Measurements from ENCODE around the gene USP32.
A peak's percentile ranks its signal among the peaks of the same experiment; 100 is the strongest.

The USP32 gene

DNA sequence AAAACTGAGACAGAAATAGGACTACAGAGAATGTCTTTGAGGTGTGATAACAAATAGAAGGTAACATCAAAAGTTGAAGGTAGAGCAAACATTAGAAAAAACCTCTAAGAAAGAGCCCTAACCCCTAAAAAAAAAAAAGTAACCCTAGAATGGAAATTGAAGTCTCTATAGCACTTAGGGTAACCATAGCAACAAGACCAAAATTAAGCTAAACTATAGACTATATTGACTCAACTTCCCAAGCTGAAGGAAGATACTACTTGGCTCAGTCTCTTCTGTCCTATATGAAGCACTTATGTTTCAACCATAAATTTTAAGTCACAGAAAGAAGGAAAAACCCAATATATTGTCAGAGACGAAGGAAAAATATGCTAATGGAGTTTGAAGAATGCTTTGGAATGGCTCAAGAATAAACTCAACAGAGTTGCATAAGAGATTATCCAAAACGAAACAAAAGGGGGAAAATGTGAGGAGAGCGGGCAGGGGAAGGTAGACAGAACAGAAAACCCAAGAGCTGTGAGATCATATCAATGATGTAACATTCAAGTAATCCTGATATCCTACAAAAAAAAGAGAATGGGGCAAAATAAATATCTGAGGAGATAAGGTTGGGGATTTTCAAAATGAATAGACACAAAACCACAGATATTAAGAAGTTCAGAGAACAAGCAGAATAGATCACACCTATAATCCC lies 88.4 kb downstream of the USP32 start:
- DNase-seq (ENCODE audit: low spot score) (no peak), FAIRE-seq (peak; percentile 72)

DNA sequence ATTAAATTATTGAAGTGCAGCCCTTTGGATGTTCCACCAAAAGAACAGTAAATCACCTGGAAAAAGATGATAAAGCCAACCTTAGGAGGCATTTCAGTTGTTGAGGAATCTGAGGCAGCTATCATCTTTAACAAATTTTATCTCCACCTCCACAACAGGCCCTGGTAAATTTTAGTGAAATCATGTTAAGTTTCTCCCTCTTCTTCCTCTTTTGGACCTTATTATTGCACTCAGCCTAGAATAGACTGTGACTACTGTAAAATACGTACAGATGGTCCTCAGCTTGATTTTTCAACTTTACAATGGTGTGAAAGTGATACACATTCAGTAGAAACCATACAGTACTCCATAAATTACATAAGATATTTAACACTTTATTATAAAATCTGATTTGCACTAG lies 90.3 kb downstream of the USP32 start:
- FAIRE-seq (no peak), DNase-seq (ENCODE audit: low spot score) (no peak)

DNA sequence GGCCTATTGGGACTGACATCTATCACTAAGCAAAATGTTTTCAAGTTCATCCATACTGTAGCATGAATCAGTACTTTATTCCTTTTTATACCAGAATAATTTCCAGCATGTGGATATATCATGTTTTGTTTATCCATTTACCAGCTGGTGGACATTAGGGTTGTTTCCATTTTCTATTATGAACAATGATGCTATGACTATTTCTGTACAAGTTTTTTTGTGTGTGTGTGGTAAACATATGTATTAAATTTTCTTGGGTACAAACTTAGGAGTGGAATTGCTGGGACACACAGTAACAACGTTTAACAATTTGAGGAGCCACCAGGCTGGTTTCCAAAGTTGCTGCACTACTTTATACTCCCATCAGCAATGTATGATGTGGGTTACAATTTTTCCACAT lies 91.0 kb downstream of the USP32 start:
- DNase-seq (ENCODE audit: low spot score) (no peak), FAIRE-seq (no peak)

DNA sequence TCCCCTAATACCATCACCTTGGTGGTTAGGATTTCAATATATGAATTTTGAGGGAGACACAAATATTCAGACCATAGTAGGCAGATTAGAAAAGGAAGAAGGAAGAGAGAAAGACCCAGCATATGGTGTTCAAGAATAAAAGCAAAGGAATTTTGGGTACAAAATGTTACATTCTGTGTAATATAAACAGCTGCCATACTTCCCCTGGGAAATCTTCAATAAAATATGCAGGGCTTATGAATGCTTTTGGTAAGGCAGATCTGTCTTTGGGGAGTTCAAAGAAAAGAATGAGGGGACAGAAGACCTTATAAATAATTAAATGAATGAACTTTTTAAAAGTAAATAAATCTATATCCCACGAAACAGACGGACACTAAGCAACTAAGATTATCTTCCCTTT lies 91.9 kb downstream of the USP32 start:
- no peak for FAIRE-seq

DNA sequence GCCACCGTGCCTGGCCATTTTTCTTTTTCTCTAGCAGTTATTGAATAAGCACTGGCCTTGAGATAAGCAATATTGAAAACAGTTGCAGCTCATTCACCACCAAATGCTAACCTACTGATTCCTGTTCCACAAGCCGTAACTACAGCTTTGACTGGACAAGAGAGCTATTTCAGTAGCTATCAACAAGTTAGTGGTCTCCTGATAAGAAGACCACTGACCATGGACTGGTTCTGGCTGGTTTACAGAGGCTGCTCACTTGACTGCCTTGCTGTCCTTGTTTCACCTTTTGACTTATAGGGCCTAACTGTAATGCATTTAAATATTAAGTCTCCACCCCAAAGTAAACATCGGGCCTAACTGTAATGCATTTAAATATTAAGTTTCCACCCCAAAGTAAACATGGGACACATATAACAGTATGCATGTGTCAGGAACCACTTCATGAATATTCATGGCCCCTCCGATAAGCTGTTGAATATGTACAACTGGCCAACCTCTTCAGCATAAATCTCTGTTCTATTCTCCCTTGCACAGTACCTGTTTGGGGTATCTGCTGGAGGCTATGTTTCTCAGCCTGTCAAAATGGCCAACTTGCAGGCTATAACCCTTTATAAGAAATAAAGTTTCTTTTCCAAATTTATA lies 94.1 kb downstream of the USP32 start:
- FAIRE-seq (peak; percentile 74), DNase-seq (ENCODE audit: low spot score) (no peak)

More for the DNA sequence above, 91.9 kb downstream of the USP32 start:
- no peak for DNase-seq (ENCODE audit: low spot score)

DNA sequence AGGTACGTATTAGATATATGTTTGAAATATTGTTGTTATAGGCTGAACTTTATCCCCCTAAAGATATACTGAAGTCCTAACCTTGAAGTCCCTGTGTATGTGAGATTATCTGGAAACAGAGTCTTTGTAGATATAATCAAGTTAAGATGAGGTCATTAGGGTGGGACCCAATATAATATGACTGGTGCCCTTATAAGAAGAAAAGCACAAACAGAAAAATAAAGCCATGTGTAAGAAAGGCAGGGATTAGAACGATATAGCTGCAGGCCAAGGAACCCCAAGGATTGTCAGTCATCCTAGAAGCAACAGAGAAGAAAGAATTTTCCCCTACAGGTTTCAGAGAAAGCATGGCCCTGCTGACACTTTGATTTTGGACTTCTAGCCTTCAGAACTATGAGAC lies 95.8 kb downstream of the USP32 start:
- DNase-seq (ENCODE audit: low spot score): no peak
- no peak for FAIRE-seq

DNA sequence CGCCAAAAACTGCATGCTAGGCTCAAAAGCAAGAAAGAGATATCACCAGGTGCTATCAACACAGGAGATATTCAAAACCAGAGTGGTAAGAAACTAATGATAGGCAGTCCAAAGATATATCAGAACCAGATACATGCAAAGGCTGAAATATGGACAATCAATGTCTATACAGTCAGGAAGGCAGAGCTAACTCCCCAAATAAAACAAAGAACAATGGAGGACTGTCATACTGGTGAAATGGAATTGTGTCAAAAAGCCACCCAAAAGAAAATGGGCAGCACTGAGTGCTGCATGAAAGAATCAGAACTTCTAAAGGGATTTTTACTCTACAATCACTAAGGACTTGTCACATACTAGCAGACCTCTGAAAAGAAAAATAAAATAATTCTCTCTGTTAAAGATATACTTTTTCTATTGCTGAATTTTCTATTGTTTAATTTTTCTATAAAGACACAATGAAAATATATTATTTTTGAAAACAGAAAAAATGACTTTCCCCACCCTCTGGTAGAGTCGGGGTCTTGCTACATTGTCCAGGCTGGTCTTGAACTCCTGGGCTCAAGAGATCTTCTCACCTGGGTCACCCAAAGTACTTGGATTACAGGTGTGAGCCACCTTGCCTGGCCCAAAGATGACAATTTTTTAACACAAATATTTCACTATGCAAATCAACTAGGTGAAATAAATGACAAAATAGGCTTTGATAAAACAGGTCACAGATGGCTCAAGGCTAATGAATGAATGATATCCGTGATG lies 98.2 kb downstream of the USP32 start:
- FAIRE-seq (no peak), DNase-seq (ENCODE audit: low spot score) (no peak)

DNA sequence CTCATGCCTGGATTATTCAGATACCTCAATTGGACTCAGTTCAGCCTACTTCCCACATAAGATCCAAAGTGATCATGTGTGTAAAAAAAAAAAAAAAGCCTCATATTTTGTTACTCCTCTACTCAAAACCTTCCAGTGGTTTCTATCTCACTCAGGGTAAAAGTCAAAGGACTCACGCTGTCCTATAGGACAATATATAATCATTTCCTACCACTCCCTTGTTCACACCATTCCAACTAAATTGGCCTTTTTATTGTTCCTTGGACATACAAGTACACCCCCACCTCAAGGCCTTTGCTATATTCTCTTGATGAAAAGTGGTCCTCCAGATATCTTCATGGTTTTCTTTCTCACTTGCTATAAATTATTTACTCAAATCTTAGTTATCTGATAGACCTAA lies 99.2 kb downstream of the USP32 start:
- no peak for FAIRE-seq

DNA sequence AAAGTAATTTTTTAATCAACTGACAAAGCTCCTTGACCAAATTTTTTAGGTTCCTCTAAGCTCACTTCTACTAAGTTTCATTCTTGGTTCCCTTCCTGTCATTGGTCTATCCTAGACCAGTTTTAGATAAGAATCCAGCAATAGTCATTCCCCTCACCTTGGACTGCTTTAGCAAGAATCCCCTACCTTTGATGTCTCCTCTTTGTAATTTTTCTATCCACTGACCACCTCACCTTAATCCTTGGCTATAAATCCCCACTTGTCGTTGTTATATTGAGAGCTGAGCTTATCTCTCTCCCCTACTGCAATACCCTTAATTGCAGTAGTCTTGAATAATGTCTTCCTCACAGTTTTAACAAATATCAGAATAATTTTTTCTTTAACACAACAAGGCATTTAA lies 107.2 kb downstream of the USP32 start:
- FAIRE-seq (no peak), DNase-seq (ENCODE audit: low spot score) (no peak)

More for the DNA sequence above, 99.2 kb downstream of the USP32 start:
- DNase-seq (ENCODE audit: low spot score): no peak

DNA sequence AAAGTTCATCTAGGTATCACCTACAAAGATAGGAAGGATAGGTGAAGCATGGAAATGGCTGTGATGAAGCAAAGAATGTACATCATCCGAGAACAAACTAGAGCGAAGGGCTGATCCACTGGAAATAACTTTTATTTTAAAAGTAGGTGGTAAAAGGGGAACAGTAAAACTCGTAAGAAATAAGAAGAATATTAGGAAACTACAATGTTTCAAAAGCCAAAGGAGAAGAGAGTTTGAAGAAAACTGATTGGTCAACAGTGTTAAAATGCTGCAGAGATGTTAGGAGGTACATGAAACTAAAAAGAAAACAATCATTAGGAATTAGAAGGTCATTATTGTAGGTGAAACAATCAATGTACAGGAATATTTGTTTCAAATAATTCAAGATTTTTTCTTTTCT lies 108.1 kb downstream of the USP32 start:
- FAIRE-seq: no peak
- no peak for DNase-seq (ENCODE audit: low spot score)

DNA sequence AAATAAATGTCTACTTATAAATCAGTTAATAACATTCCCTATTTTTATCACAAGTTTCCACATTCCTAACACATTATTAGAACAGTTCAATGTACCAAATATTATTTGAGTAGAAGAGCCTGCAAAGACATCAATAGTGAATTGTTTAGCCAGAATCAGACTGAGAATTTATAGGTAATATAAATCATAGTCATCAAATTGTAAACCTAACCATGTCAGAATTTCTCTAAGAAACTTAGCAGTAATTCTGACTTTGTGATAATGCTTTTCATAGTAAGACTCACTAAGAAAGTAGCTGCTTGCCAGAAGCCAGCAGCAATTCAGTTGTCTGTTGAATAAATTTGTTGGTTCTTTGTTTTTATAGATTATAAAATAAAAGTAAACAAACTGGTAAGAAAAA lies 111.3 kb downstream of the USP32 start:
- DNase-seq (ENCODE audit: low spot score): no peak
- no peak for FAIRE-seq

DNA sequence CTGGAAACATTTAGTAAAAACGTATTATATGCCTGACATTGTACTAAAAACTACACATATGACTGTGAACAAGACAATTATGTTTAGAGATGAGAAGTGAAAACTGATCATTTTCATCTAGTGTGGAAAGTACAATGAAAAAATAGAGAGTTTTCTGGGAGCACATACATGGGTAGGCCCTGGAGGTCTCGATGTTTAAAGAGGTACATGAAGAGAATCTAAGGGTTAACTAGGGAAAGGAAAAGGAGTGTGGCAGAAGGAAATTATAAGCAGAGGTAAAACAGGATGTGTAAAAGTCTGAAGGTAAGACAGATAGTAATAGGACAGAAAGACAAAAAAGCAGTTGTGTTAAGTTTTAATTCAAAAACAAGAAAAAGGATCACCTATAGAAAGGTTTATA lies 113.7 kb downstream of the USP32 start:
- peak; percentile 32 for FAIRE-seq
- no peak for DNase-seq (ENCODE audit: low spot score)

DNA sequence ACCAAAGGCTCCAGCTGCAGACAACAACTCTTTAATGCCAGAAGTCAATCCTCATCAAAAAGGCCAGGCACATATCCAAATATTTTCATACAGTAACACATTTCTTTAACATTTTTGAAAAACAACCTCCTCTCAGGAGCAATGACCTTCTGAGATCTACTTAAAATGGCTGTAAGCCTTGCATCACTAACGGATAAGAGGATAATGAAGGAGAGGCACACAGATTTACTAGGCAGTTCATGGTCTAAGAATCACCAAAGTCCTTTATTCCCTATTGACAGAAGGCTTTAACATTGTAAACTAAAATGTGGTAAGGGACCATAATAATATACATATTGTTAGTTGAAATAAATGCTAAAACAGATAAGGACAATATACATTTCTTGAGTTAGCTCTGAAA lies 114.7 kb downstream of the USP32 start:
- DNase-seq (ENCODE audit: low spot score): no peak

DNA sequence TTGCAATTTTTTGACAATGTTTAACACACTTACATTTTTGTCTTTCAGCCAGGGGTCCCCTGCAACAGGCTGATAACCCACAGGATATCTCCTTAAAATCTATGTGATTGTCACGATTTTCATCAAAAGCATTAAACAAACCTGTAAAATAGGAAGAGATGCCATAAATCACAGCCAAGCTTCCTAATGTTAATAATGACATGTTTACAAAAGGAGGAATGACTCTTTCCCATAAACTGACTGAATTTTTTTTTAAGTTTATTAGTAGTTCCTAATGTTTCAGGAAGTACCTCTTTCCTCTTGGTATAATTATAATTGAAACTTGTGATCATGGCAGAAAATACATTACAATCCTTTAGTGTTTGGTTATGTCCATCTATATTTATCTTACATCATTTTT lies 122.5 kb downstream of the USP32 start:
- no peak for DNase-seq (ENCODE audit: low spot score)
- no peak for FAIRE-seq

More for the DNA sequence above, 114.7 kb downstream of the USP32 start:
- FAIRE-seq: peak; percentile 62

DNA sequence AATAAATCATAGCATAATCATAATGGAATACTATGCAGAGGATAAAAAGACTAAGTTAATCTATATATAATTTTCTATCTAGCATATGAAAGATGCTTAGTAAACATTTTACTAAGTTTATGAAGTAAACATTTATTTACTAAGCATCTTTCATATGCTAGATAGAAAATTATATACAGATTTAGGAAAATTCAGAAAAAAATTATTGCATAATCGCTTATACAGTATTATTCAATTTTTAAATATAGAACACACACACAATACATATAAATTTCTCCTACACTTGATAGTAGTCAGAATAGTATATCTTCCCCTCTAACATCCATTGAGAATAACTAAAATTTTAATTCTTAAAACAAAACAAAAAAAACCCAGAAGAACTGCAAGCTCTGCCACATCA lies 131.4 kb downstream of the USP32 start:
- FAIRE-seq (no peak), DNase-seq (ENCODE audit: low spot score) (no peak)

DNA sequence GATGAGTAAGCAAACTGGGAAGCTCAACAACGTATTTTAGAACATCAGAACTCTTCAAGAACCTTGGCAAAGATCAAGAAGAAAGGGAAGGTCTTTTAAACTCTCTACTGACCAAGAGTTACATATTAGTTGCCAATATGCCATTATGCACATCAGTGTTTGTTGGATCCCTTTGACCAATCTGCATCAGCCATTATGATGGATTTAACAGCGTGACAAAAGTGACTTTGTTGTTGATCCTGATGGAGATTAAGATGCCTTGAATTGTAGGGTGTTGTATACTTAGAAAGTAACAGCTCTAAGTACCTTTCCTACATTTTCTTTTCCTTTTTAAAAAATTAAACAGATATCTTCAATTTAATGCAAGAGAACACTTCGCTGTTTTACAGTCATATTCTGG lies 133.6 kb downstream of the USP32 start:
- no peak for FAIRE-seq

DNA sequence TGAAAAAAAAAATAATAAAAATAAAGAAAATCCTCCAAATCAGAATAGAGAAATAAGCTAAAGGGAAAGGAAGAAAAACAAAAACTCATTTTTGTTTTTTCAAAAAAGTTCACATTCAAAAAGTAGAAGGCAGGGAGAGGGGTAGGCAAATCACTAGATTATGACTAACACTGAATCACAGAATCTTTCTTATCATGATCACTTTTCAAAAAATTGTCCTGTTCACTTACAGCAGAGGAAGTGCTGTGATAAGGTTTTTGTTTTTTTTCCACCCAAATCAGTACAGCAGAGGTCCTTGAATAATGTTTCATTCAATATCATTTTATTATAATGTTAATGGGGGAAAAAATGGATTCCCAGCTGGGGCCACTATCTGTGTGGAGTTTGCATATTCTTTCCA lies 135.8 kb downstream of the USP32 start:
- no peak for DNase-seq (ENCODE audit: low spot score)
- no peak for FAIRE-seq

More for the DNA sequence above, 133.6 kb downstream of the USP32 start:
- DNase-seq (ENCODE audit: low spot score): no peak

DNA sequence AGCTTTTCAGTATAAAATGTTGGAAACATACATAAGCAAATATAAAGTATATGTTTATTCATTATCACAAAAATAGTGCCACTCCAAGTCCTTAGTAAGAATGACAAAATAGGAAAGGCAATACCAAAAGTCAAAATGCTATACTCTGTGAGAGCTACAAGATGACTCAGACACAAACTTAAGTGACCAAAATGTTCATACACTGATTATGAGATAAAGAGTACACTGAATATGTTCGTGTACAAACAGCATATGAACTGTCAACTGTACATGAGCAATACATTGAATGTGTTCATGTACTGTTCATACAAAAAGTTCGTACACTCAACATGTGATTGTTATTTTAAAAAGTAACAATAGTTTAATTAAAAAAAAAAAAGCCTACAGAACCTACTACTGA lies 138.9 kb downstream of the USP32 start:
- FAIRE-seq: peak; percentile 83
- no peak for DNase-seq (ENCODE audit: low spot score)

DNA sequence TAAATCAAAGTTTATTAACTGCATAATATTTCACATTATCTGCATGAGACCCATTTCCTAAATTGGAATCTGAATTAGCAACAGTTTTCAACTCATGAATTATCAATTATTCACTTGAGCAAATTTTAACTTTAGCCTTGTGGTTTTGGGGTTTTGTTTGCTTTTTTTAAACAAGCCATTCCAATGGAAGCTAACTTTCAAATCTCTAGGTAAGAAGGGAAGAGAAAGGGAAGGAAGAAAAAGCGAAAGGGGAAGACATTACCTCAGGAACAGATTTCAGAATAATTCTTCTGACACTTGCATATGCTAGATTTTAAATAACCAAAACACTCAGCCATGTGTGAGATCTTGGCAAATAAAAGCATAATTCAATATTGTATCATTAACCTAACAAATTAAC lies 139.5 kb downstream of the USP32 start:
- no peak for DNase-seq (ENCODE audit: low spot score)
- FAIRE-seq: no peak

DNA sequence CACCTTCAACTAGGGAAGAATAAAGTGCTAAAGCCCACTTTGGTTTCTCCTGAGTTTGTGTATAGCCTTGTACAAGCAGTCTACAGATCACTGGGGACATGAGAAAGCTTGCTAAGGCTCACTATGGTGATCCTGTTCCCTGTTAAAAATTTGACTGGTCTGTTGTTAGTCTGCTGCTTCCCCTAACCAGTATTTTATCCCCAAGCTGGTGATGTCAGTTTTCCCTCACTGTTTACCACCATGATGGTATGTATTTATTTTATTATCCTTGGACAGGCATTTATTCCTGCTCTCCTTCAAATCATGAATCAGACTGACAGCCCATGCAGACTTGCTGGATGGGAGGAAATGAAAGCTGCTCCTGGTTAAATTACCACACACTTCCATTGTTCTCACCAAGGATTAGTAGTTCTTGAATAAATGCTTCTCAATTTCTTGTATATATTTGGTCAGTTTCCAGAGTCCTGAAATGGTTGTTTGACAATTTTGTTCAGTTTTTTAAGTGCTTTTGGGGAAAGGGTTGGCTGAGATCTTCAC lies 142.6 kb downstream of the USP32 start:
- DNase-seq (ENCODE audit: low spot score): no peak
- FAIRE-seq: peak; percentile 32

DNA sequence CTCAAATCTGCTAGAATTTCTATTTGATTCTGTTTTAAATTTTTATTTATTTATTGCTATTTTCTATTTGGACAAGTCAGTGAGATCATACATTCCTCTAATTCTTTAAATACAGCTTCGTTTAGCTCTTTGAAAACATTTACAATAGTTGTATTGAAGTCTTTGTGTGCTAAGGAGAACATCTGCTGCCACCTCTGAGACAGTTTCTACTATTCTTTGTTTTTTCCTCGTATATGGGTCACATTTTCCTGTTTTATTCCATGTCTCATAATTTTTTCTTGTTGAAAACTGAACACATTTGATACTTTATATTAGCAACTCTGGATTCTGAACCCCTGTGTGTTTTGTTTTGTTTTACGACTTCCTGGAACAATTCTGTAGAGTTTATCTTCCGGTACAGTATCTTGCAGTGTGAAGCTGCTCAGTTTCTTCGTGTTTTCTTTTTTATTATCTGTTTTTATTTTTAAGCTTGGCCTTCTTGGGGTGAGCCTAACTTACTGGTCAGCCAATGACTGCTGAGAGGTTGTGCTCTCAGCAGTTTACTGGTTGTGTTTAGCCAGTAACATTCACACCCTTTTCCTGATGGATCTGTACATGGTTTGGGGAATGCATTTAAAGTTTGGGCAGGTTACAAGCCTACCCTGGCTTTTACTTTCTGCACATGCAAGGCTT lies 143.2 kb downstream of the USP32 start:
- DNase-seq (ENCODE audit: low spot score) (no peak), FAIRE-seq (peak; percentile 74)

Measured in urothelium cell line (cell line).